Lung (tissue), 12 donors: Measurements from ENCODE around the gene ADNP2. TPM values are rescaled to one million over a fixed set of nuclear protein-coding genes. Genes with fewer than 3 reads are reported as not detected.

Experiments used
- ATAC-seq: fragments of 200-7000 bp; cut with Tn5 transposase; one replicate; pipeline ENCODE4 v1.9.1; 2020; ENCODE audit warnings: moderate number of reproducible peaks; ENCODE audit not compliant: insufficient read depth, low FRiP score
- DNase-seq, 3 donors: peaks; one replicate each; pipeline ENCODE4 v3.0.0-alpha.2; 2013 to 2017
- H3K27ac ChIP-seq, 2 donors: one replicate each; pipeline ENCODE4 v1.5.1; 2013; ENCODE audit warnings: mild to moderate bottlenecking in 2 of 2, moderate library complexity in 2 of 2, control low read depth in 1 of 2, inconsistent platforms in 1 of 2, low read depth in 1 of 2, low read length in 1 of 2
- H3K27me3 ChIP-seq, 3 donors: one replicate each; pipeline ENCODE4 v1.5.1; 2013; ENCODE audit warnings: low read length in 2 of 3; ENCODE audit not compliant: control insufficient read depth in 3 of 3, insufficient read depth in 3 of 3
- H3K36me3 ChIP-seq, 4 donors: one replicate each; pipeline ENCODE4 v1.5.1; 2013; ENCODE audit warnings: low read length in 4 of 4, mild to moderate bottlenecking in 1 of 4, moderate library complexity in 1 of 4; ENCODE audit not compliant: control insufficient read depth in 4 of 4, insufficient read depth in 4 of 4
- H3K4me1 ChIP-seq, 5 donors: one replicate each; pipeline ENCODE4 v1.5.1; 2013; ENCODE audit warnings: low read length in 5 of 5, mild to moderate bottlenecking in 2 of 5, moderate library complexity in 1 of 5; ENCODE audit not compliant: control insufficient read depth in 5 of 5, insufficient read depth in 5 of 5
- H3K4me3 ChIP-seq: one replicate; pipeline ENCODE4 v1.5.1; 2013; ENCODE audit warnings: mild to moderate bottlenecking, control low read depth, moderate library complexity
- H3K9ac ChIP-seq, 2 donors: one replicate each; pipeline ENCODE4 v1.5.1; 2013; ENCODE audit warnings: low read length in 2 of 2, control low read depth in 1 of 2; ENCODE audit not compliant: insufficient read depth in 1 of 2
- H3K9me3 ChIP-seq, 4 donors: one replicate each; pipeline ENCODE4 v1.5.1; 2013; ENCODE audit warnings: low read length in 3 of 4, mild to moderate bottlenecking in 1 of 4, moderate library complexity in 1 of 4; ENCODE audit not compliant: control insufficient read depth in 4 of 4, insufficient read depth in 3 of 4
- CTCF ChIP-seq: IDR thresholded peaks from 2 replicates; pipeline ENCODE4 v1.5.1; 2012; ENCODE audit warnings: mild to moderate bottlenecking; ENCODE audit errors: control extremely low read depth, extremely low read depth
- WGBS, 2 donors: extraction: QIAGEN DNeasy Blood & Tissue Kit; methylation state at CpG; one replicate each; pipeline ENCODE4 v1.1.7; 2013; 5-methylcytosine and 5-hydroxymethylcytosine counted together
- polyA plus RNA-seq, 2 donors: library from polyadenylated mRNA; stranded (reverse); fragments of 200-250 nt; gene quantifications; one replicate each; pipeline ENCODE4 v1.2.1, GENCODE V29; 2013
- total RNA-seq, 2 donors: library from RNA; depleted of rRNA in 1 of 2; stranded (reverse); fragments of >200 nt in 1 of 2; gene quantifications; one replicate each; pipeline ENCODE4 v1.2.1, GENCODE V29; 2014 to 2021
- donor health status: control.
- donor health status: control.
- donor health status: Bipolar disorder and iron deficiency.
- donor health status: healthy.
- donor health status: DM: yes; HTN: yes; CAD: no.

ADNP2 gene
- total and polyA plus RNA-seq, 4 donors, result 4.9 to 16.3 (median 12.1) TPM

- Histone ChIP-seq H3K36me3 (peaks cover 0 to 3% (median 0%) of the 10 kb centered on the region in 4 donors), H3K27me3 (no peaks in the 10 kb centered on the region), H3K4me1 (no peaks in the 10 kb centered on the region), H3K9me3 (peaks cover 0 to 2% (median 0%) of the 10 kb centered on the region in 4 donors), H3K4me3 (no peak overlapping the region), H3K27ac (no peak overlapping the region), H3K9ac (no peak overlapping the region)
- DNase-seq, result peak; percentile 73 to 82 (median 79)
- TF ChIP-seq CTCF, result peak; percentile 86
- ATAC-seq, result peak; percentile 81
- 43 to 44% methylated on average over 8 of the region's 8 CpGs for WGBS, 2 donors
Observed at GRCh38 chr18:80157708-80158343, 48.8 kb downstream of the ADNP2 start.

- WGBS, 2 donors, result 73 to 94% methylated on average over 5 of the region's 5 CpGs
- DNase-seq, result no peak
Observed at GRCh38 chr18:80158365-80158764, 49.3 kb downstream of the ADNP2 start.

GRCh38 chr18:80159713-80160636, 50.9 kb downstream of the ADNP2 start:
- H3K9me3 ChIP-seq, result peaks cover 0 to 7% (median 2%) of the 10 kb centered on the region in 4 donors
- no peaks in the 10 kb centered on the region for H3K4me1 ChIP-seq
- no peak for TF ChIP-seq CTCF
- H3K4me3 ChIP-seq, result no peak overlapping the region
- peaks cover 0 to 3% (median 0%) of the 10 kb centered on the region in 4 donors for H3K36me3 ChIP-seq
- H3K27ac ChIP-seq, result no peak overlapping the region
- no peaks in the 10 kb centered on the region for H3K27me3 ChIP-seq
- ATAC-seq (peak; percentile 27), DNase-seq (peak; percentile 38 to 66 (median 55))
- H3K9ac ChIP-seq, result no peak overlapping the region
- WGBS, 2 donors, result 45 to 52% methylated on average over 96 to 109 of the region's 109 CpGs

More at GRCh38 chr18:80158365-80158764, 49.3 kb downstream of the ADNP2 start:
- H3K9ac ChIP-seq, result no peak overlapping the region
- H3K27me3 ChIP-seq, result no peaks in the 10 kb centered on the region
- no peak for ATAC-seq
- H3K36me3 ChIP-seq, result peaks cover 0 to 3% (median 0%) of the 10 kb centered on the region in 4 donors
- H3K4me1 ChIP-seq, result no peaks in the 10 kb centered on the region
- H3K27ac ChIP-seq, result no peak overlapping the region
- H3K9me3 ChIP-seq, result peaks cover 0 to 2% (median 0%) of the 10 kb centered on the region in 4 donors
- no peak for TF ChIP-seq CTCF
- no peak overlapping the region for H3K4me3 ChIP-seq
